ENCODE results near the gene NACAD. TPM values are rescaled to one million over a fixed set of nuclear protein-coding genes. Genes with fewer than 3 reads are reported as not detected.

NACAD gene
- total RNA-seq, 2 donors from 2014 or later = 5.9 to 9.0 TPM

- Histone ChIP-seq H3K27ac (no peak overlapping the region), H3K36me3 (peaks cover 58% of the 10 kb centered on the region), H3K4me3 (no peak overlapping the region), H3K9me3 (no peaks in the 10 kb centered on the region), H3K27me3 (no peaks in the 10 kb centered on the region), H3K4me1 (no peaks in the 10 kb centered on the region)
- DNase-seq (ENCODE audit: low spot score) = no peak
- no peak for TF ChIP-seq CTCF (IDR thresholded peaks at IDR 0.05)
Measured at GRCh38 chr7:45067582-45067981, 21.2 kb downstream of the NACAD start.

- Histone ChIP-seq H3K27me3 (no peaks in the 10 kb centered on the region), H3K9me3 (no peaks in the 10 kb centered on the region), H3K4me1 (no peaks in the 10 kb centered on the region), H3K4me3 (no peak overlapping the region), H3K27ac (no peak overlapping the region), H3K36me3 (peaks cover 53% of the 10 kb centered on the region)
- no peak for DNase-seq (ENCODE audit: low spot score)
- no peak for TF ChIP-seq CTCF (IDR thresholded peaks at IDR 0.05)
Measured at GRCh38 chr7:45066409-45066808, 22.4 kb downstream of the NACAD start.

- no peak for TF ChIP-seq CTCF (IDR thresholded peaks at IDR 0.05)
- no peaks in the 10 kb centered on the region for H3K27me3 ChIP-seq
- DNase-seq (ENCODE audit: low spot score) = no peak
- no peaks in the 10 kb centered on the region for H3K4me1 ChIP-seq
- H3K27ac ChIP-seq = no peak overlapping the region
- H3K9me3 ChIP-seq = no peaks in the 10 kb centered on the region
- no peak overlapping the region for H3K4me3 ChIP-seq
- peaks cover 43% of the 10 kb centered on the region for H3K36me3 ChIP-seq
Measured at GRCh38 chr7:45065031-45065995, 23.5 kb downstream of the NACAD start.

GRCh38 chr7:45064047-45064725, 24.6 kb downstream of the NACAD start:
- no peaks in the 10 kb centered on the region for H3K27me3 ChIP-seq

GRCh38 chr7:45061806-45062425, 26.9 kb downstream of the NACAD start:
- H3K9me3 ChIP-seq = no peaks in the 10 kb centered on the region
- DNase-seq (ENCODE audit: low spot score) = no peak
- no peaks in the 10 kb centered on the region for H3K27me3 ChIP-seq
- H3K4me1 ChIP-seq = no peaks in the 10 kb centered on the region
- H3K4me3 ChIP-seq = no peak overlapping the region
- H3K27ac ChIP-seq = no peak overlapping the region
- no peak for TF ChIP-seq CTCF (IDR thresholded peaks at IDR 0.05)
- peaks cover 16% of the 10 kb centered on the region for H3K36me3 ChIP-seq

More at GRCh38 chr7:45064047-45064725, 24.6 kb downstream of the NACAD start:
- no peak for TF ChIP-seq CTCF (IDR thresholded peaks at IDR 0.05)
- DNase-seq (ENCODE audit: low spot score) = no peak
- H3K36me3 ChIP-seq = peaks cover 33% of the 10 kb centered on the region
- no peaks in the 10 kb centered on the region for H3K4me1 ChIP-seq
- H3K27ac ChIP-seq = no peak overlapping the region
- no peak overlapping the region for H3K4me3 ChIP-seq
- H3K9me3 ChIP-seq = no peaks in the 10 kb centered on the region

Measured in right atrium auricular region (tissue), 2 donors.